GM13977 (cell line): ENCODE results near the gene AMIGO1.

Experiments used
- DNase-seq: peaks from one replicate; pipeline ENCODE4 v3.0.0; 2012; ENCODE audit warnings: low spot score
- in situ Hi-C: fragments of 300-500 bp; cut with MboI; formaldehyde crosslinking; loops from one replicate; pipeline ENCODE4 v1.12.0; 2022; ENCODE audit warnings: low sequenced_read_pairs, low pct_unique_long_range_greater_than_20kb, mixed read lengths, inconsistent platforms; ENCODE audit not compliant: unreplicated experiment
- TF ChIP-seq, protein P1 (sequence below): IDR thresholded peaks from 2 replicates; pipeline ENCODE4 v1.5.1; 2012; ENCODE audit warnings: mild to moderate bottlenecking, control low read depth; ENCODE audit not compliant: insufficient read depth; ENCODE audit errors: extremely low read depth, missing control alignments

The AMIGO1 gene

GRCh38 chr1:109546311-109547109 lies 37.0 kb upstream of the AMIGO1 start:
- peak; percentile 95 for DNase-seq
- in situ Hi-C loops, result loop anchor here (5.0 to 25.0 kb wide), 3 partner anchors 86 to 441 kb away; partner anchors contain the start of gene AHCYL1
- TF ChIP-seq, protein P1, sequence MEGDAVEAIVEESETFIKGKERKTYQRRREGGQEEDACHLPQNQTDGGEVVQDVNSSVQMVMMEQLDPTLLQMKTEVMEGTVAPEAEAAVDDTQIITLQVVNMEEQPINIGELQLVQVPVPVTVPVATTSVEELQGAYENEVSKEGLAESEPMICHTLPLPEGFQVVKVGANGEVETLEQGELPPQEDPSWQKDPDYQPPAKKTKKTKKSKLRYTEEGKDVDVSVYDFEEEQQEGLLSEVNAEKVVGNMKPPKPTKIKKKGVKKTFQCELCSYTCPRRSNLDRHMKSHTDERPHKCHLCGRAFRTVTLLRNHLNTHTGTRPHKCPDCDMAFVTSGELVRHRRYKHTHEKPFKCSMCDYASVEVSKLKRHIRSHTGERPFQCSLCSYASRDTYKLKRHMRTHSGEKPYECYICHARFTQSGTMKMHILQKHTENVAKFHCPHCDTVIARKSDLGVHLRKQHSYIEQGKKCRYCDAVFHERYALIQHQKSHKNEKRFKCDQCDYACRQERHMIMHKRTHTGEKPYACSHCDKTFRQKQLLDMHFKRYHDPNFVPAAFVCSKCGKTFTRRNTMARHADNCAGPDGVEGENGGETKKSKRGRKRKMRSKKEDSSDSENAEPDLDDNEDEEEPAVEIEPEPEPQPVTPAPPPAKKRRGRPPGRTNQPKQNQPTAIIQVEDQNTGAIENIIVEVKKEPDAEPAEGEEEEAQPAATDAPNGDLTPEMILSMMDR, result peak; percentile 79

- TF ChIP-seq, protein P1, result no peak
- in situ Hi-C loops, result loop anchor here (10.0 to 25.0 kb wide), 2 partner anchors 231 to 443 kb away; partner anchors contain the start of gene AHCYL1
- peak; percentile 3 for DNase-seq
Measured at GRCh38 chr1:109543988-109544735, 34.6 kb upstream of the AMIGO1 start.

GRCh38 chr1:109543283-109543987 lies 33.9 kb upstream of the AMIGO1 start:
- in situ Hi-C loops, result loop anchor here (10.0 to 25.0 kb wide), 2 partner anchors 231 to 444 kb away; partner anchors contain the start of gene AHCYL1
- TF ChIP-seq, protein P1, result no peak
- DNase-seq, result peak; percentile 4

- TF ChIP-seq, protein P1, result no peak
- in situ Hi-C loops, result loop anchor here (10.0 to 25.0 kb wide), 2 partner anchors 232 to 445 kb away; partner anchors contain the start of gene AHCYL1
- DNase-seq, result peak; percentile 4
Measured at GRCh38 chr1:109542657-109543056, 33.1 kb upstream of the AMIGO1 start.

GRCh38 chr1:109541102-109541501 lies 31.6 kb upstream of the AMIGO1 start:
- DNase-seq, result peak; percentile 2
- in situ Hi-C loops, result loop anchor here (10.0 to 25.0 kb wide), 2 partner anchors 234 to 446 kb away; partner anchors contain the start of gene AHCYL1
- TF ChIP-seq, protein P1, result no peak

- in situ Hi-C loops, result loop anchor here (10.0 to 25.0 kb wide), 3 partner anchors 235 to 448 kb away; partner anchors contain the start of gene AHCYL1
- TF ChIP-seq, protein P1, result no peak
Measured at GRCh38 chr1:109539676-109540075, 30.1 kb upstream of the AMIGO1 start, which contains the start of gene GPR61. GPR61 (plus strand) TSS chr1:109539872; CDS start chr1:109543023, 3,151 bp downstream.

More at GRCh38 chr1:109539676-109540075, 30.1 kb upstream of the AMIGO1 start, which contains the start of gene GPR61:
- no peak for DNase-seq
